A172 (cell line): Measurements from ENCODE around the gene FAM114A1. TPM values are rescaled to one million over a fixed set of nuclear protein-coding genes. Genes with fewer than 3 reads are reported as not detected.

ENCODE experiments used
- DNase-seq: peaks from one replicate; pipeline ENCODE4 v3.0.0-alpha.2; 2015; ENCODE audit warnings: low spot score
- total RNA-seq: library from RNA; depleted of rRNA; stranded (reverse); fragments of >200 nt; shearing (Covaris generic); gene quantifications from 2 replicates; pipeline ENCODE4 v1.2.3, GENCODE V29; 2014; rRNA removed

FAM114A1 gene
- total RNA-seq: 85.3 and 89.1 TPM in 2 replicates

- peak; percentile 55 for DNase-seq
These were observed at the start of gene FAM114A1 for GRCh38 chr4:38867478-38868058. Gene FAM114A1 (plus strand): TSS chr4:38867806. CDS start chr4:38878079, 10,273 bp downstream.

GRCh38 chr4:38818441-38818976 is 49.1 kb upstream of the FAM114A1 start:
- no peak for DNase-seq

GRCh38 chr4:38819569-38819968 is 48.0 kb upstream of the FAM114A1 start:
- DNase-seq: peak; percentile 73

GRCh38 chr4:38820329-38821061 is 47.1 kb upstream of the FAM114A1 start:
- DNase-seq: no peak

GRCh38 chr4:38821739-38822138 is 45.9 kb upstream of the FAM114A1 start:
- peak; percentile 14 for DNase-seq

GRCh38 chr4:38822748-38823303 is 44.8 kb upstream of the FAM114A1 start:
- DNase-seq: no peak

- no peak for DNase-seq
These were observed 43.8 kb upstream of the FAM114A1 start for GRCh38 chr4:38823766-38824165.

GRCh38 chr4:38829237-38829636 is 38.4 kb upstream of the FAM114A1 start:
- DNase-seq: no peak

- no peak for DNase-seq
These were observed 36.0 kb upstream of the FAM114A1 start for GRCh38 chr4:38831653-38832052.

GRCh38 chr4:38832206-38832605 is 35.4 kb upstream of the FAM114A1 start:
- no peak for DNase-seq

GRCh38 chr4:38832624-38833528 is 34.7 kb upstream of the FAM114A1 start:
- DNase-seq: no peak

GRCh38 chr4:38834570-38834969 is 33.0 kb upstream of the FAM114A1 start:
- DNase-seq: no peak

GRCh38 chr4:38837334-38837733 is 30.3 kb upstream of the FAM114A1 start:
- no peak for DNase-seq

GRCh38 chr4:38837849-38838248 is 29.8 kb upstream of the FAM114A1 start:
- DNase-seq: peak; percentile 58

- no peak for DNase-seq
These were observed 24.6 kb upstream of the FAM114A1 start for GRCh38 chr4:38842994-38843393.

GRCh38 chr4:38846015-38846414 is 21.6 kb upstream of the FAM114A1 start:
- DNase-seq: no peak

- DNase-seq: no peak
These were observed 12.1 kb upstream of the FAM114A1 start for GRCh38 chr4:38855466-38855865.

- DNase-seq: no peak
These were observed 11.6 kb upstream of the FAM114A1 start for GRCh38 chr4:38856046-38856445.

GRCh38 chr4:38856524-38857337 is 10.9 kb upstream of the FAM114A1 start, which contains the start of gene TLR6:
Gene TLR6 (minus strand): TSS chr4:38856817. CDS start chr4:38829473, 27,344 bp downstream.
- peak; percentile 82 for DNase-seq

GRCh38 chr4:38857354-38858096 is 10.1 kb upstream of the FAM114A1 start:
- peak; percentile 91 for DNase-seq
